NCI-H2227 (cell line): ENCODE data around the gene TRPC5OS.

Experiments
- DNase-seq: peaks from one replicate; lab custom pipeline; 2025; ENCODE audit not compliant: unreplicated experiment; lab: John Stamatoyannopoulos, UW

Gene TRPC5OS

GRCh38 chrX:111892375-111892774, 16.4 kb downstream of the TRPC5OS start:
- DNase-seq = no peak

- DNase-seq = no peak
Measured at GRCh38 chrX:111896148-111896547, 20.2 kb downstream of the TRPC5OS start.

- no peak for DNase-seq
Measured at GRCh38 chrX:111914398-111915090, 38.6 kb downstream of the TRPC5OS start.

DNA sequence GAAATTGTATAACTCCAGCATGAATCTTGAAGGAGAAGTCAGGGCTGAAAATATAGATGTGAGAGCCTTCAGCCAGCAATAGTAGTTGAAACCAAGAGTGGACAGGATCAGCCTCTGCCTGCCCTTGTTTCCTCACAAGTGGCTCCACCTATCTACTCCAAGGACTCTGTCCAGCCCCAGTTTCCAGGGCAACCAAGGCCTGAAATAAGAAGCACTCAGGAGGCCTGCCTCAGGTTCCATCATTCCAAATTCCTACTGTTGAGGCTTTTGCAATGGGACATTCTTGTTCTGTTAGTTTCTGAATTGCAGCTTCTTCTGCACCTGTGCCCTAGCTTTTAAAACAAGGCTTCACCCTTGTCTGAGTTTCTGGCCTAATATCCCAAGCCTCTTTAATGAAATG, 41.6 kb downstream of the TRPC5OS start:
- no peak for DNase-seq

GRCh38 chrX:111928456-111928855, 52.5 kb downstream of the TRPC5OS start:
- DNase-seq = no peak
